Stomach (tissue), 9 donors: Measurements from ENCODE around the gene PHF21A. TPM values are rescaled to one million over a fixed set of nuclear protein-coding genes. Genes with fewer than 3 reads are reported as not detected.

Experiments used
- DNase-seq, 2 donors: peaks; one replicate each; pipeline versions ENCODE4 v3.0.0 to v3.0.0-alpha.2; 2013 to 2019
- H3K27ac ChIP-seq, 5 donors: fragments of 200-600 bp in 4 of 5; sonication (generic) in 4 of 5; one replicate each; pipeline ENCODE4 v1.5.1; 2013 to 2019; ENCODE audit warnings: mild to moderate bottlenecking in 1 of 5, moderate library complexity in 1 of 5
- H3K27me3 ChIP-seq, 3 donors: fragments of 200-600 bp; sonication (generic); one replicate each; pipeline ENCODE4 v1.5.1; 2017 to 2019; ENCODE audit warnings: mixed run types in 1 of 3
- H3K36me3 ChIP-seq, 4 donors: fragments of 200-600 bp; sonication (generic); 1 replicate in 3 of 4; 2 replicates in 1 of 4; pipeline ENCODE4 v1.5.1; 2016 to 2019
- H3K4me1 ChIP-seq, 4 donors: fragments of 200-600 bp; sonication (generic); one replicate each; pipeline ENCODE4 v1.5.1; 2016 to 2019
- H3K4me3 ChIP-seq, 4 donors: fragments of 200-600 bp; sonication (generic) in 3 of 4; one replicate each; pipeline ENCODE4 v1.5.1; 2016 to 2019; ENCODE audit warnings: mild to moderate bottlenecking in 1 of 4
- H3K9me3 ChIP-seq, 4 donors: fragments of 200-600 bp; sonication (generic); one replicate each; pipeline ENCODE4 v1.5.1; 2016 to 2019
- EP300 ChIP-seq: sonication (generic); formaldehyde crosslinking; IDR thresholded peaks from one replicate; pipeline ENCODE4 v1.6.1; 2017; ENCODE audit warnings: antibody characterized with exemption
- POLR2A ChIP-seq, 4 donors: fragments of 450-650 bp; IDR thresholded peaks; one replicate each; pipeline ENCODE4 v1.6.1; 2016; ENCODE audit warnings: antibody characterized with exemption in 4 of 4, control low read depth in 2 of 4, mild to moderate bottlenecking in 1 of 4, moderate library complexity in 1 of 4
- POLR2AphosphoS5 ChIP-seq, 3 donors: sonication (generic); formaldehyde crosslinking; IDR thresholded peaks; one replicate each; pipeline ENCODE4 v1.6.1; 2016; ENCODE audit warnings: antibody characterized with exemption in 3 of 3
- WGBS, 5 donors: extraction: QIAGEN DNeasy Blood & Tissue Kit in 3 of 5; methylation state at CpG; one replicate each; pipeline versions ENCODE4 v1.1.5 to v1.1.7; 2013 to 2018; 5-methylcytosine and 5-hydroxymethylcytosine counted together
- intact Hi-C: fragments of 100-400 bp; cut with DNase I; formaldehyde crosslinking; loops from one replicate; pipeline ENCODE4 v1.15.1; 2023; ENCODE audit warnings: low total_unique reads
- polyA plus RNA-seq, 3 donors: library from polyadenylated mRNA; stranded (reverse); fragments of 200-250 nt; gene quantifications; one replicate each; pipeline ENCODE4 v1.2.3, GENCODE V29; 2013
- total RNA-seq, 5 donors: library from RNA; depleted of rRNA; stranded (reverse); fragments of >200 nt; gene quantifications; one replicate each; pipeline versions ENCODE4 v1.1.0 to v1.2.3, GENCODE V29; 2014 to 2016
- TF ChIP-seq, protein P1 (sequence below), 7 experiments: fragments of 450-650 bp in 4 of 7; fragments of 200-600 bp in 3 of 7; sonication (generic) in 3 of 7; IDR thresholded peaks; one replicate each; pipeline ENCODE4 v1.5.1; 2016 to 2019; ENCODE audit warnings: antibody characterized with exemption in 7 of 7, control low read depth in 2 of 7, mild to moderate bottlenecking in 1 of 7
- donor health status: healthy with polysubstance abuse.
- donor health status: Bipolar disorder and iron deficiency.
- donor health status: healthy.

PHF21A gene
- total and polyA plus RNA-seq, 8 donors: 6.1 to 67.0 (median 18.6) TPM

DNA sequence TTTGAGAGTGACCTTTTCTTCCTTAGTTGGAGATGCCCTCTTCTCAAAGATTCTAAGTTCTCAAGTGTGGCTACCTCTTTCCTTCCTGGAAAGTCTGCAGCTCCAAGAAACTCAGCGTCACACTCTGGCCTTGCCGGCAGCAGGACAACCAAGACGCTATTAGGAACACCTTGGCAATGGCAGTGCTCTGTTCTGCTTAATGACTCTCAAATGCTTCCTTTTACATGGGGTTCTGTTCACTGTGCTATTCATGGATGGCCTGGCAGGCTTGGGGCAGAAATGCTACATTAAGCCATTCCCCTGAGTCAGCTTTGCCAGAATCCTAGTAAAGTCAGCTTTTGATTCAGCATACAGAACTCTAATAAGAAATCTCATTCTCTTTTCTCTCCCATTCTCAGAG, 172.9 kb downstream of the PHF21A start:
- no peak overlapping the region for H3K27ac ChIP-seq
- H3K4me1 ChIP-seq: peaks cover 0 to 7% (median 0%) of the 10 kb centered on the region in 4 donors
- 86 to 100% (median 96%) methylated on average over 3 of the region's 3 CpGs for WGBS, 5 donors
- no peaks in the 10 kb centered on the region for H3K27me3 ChIP-seq
- TF ChIP-seq, protein P1, sequence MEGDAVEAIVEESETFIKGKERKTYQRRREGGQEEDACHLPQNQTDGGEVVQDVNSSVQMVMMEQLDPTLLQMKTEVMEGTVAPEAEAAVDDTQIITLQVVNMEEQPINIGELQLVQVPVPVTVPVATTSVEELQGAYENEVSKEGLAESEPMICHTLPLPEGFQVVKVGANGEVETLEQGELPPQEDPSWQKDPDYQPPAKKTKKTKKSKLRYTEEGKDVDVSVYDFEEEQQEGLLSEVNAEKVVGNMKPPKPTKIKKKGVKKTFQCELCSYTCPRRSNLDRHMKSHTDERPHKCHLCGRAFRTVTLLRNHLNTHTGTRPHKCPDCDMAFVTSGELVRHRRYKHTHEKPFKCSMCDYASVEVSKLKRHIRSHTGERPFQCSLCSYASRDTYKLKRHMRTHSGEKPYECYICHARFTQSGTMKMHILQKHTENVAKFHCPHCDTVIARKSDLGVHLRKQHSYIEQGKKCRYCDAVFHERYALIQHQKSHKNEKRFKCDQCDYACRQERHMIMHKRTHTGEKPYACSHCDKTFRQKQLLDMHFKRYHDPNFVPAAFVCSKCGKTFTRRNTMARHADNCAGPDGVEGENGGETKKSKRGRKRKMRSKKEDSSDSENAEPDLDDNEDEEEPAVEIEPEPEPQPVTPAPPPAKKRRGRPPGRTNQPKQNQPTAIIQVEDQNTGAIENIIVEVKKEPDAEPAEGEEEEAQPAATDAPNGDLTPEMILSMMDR (IDR thresholded peaks at IDR 0.05): no peak
- TF ChIP-seq POLR2A (IDR thresholded peaks at IDR 0.05): no peak
- TF ChIP-seq EP300: no peak
- TF ChIP-seq POLR2AphosphoS5 (IDR thresholded peaks at IDR 0.05): no peak
- H3K9me3 ChIP-seq: no peaks in the 10 kb centered on the region
- intact Hi-C loops: no loop called here
- no peak overlapping the region for H3K4me3 ChIP-seq
- H3K36me3 ChIP-seq: peaks cover 56 to 98% (median 94%) of the 10 kb centered on the region in 4 donors
- peak in 1 of 2 donors; percentile 50 for DNase-seq

DNA sequence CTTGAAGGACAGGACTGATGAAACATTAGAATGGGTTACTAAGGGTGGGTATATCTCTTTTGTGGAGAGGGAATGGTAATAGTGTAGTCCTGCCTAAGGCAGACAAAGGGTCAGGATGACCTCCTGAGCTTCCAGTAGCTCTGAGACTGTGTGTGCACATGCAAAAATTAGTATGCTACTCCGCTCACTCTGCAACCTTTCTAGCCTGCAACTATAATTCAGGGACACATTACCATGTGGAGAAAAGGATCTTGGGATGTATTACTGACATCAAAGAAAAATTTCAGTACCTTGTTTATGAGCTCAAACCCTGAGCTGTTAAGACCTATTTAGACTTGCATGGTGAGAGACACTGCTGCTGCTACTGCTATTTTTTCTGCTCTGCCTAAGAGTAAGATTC, 173.4 kb downstream of the PHF21A start:
- 93 to 100% (median 98%) methylated on average over 1 of the region's 1 CpG for WGBS, 5 donors
- H3K36me3 ChIP-seq: peaks cover 59 to 98% (median 93%) of the 10 kb centered on the region in 4 donors
- intact Hi-C loops: no loop called here
- H3K27ac ChIP-seq: no peak overlapping the region
- no peak overlapping the region for H3K4me3 ChIP-seq
- no peaks in the 10 kb centered on the region for H3K9me3 ChIP-seq
- H3K27me3 ChIP-seq: no peaks in the 10 kb centered on the region
- TF ChIP-seq, protein P1 (IDR thresholded peaks at IDR 0.05): no peak
- TF ChIP-seq POLR2A (IDR thresholded peaks at IDR 0.05) (no peak), POLR2AphosphoS5 (IDR thresholded peaks at IDR 0.05) (no peak), EP300 (no peak)
- H3K4me1 ChIP-seq: peaks cover 0 to 7% (median 0%) of the 10 kb centered on the region in 4 donors
- no peak for DNase-seq

DNA sequence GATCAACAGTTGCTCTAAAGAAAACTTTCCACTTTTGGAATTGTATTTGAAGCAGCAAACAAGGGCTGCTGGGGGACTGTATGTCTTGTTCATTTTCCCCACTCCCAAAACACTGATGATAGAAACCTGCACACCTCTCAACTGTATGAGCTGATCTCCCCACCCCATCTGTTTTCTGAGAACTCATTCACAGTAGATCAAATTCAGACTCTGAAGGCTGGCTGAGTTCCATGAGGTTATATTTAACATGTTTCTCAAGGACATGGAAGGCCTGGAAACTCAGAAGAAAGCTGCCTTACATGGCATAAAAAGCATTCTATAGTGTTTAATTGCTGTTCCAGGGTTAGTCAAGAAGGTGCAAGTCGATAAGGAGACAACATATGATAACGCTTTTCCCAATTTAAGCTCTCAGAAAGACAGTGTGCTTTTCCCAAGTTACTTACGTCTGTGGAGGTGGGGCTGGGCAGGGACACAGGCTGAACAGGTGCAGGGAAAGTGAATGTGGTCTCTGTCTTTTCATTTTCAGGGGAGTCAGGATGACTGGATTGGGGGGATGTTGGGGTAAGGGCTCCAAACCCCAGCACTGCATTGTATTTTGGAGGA, 175.8 kb downstream of the PHF21A start:
- Histone ChIP-seq H3K36me3 (peaks cover 50 to 95% (median 86%) of the 10 kb centered on the region in 4 donors), H3K4me1 (peaks cover 0 to 7% (median 0%) of the 10 kb centered on the region in 4 donors), H3K27ac (peak overlapping the region in 1 of 5 donors; percentile 45), H3K4me3 (no peak overlapping the region), H3K27me3 (no peaks in the 10 kb centered on the region), H3K9me3 (no peaks in the 10 kb centered on the region)
- intact Hi-C loops: no loop called here
- 81 to 92% (median 84%) methylated on average over 3 of the region's 3 CpGs for WGBS, 5 donors
- DNase-seq: peak in 1 of 2 donors; percentile 63
- TF ChIP-seq EP300: no peak
- TF ChIP-seq POLR2A (IDR thresholded peaks at IDR 0.05): no peak
- TF ChIP-seq, protein P1 (IDR thresholded peaks at IDR 0.05): no peak
- no peak for TF ChIP-seq POLR2AphosphoS5 (IDR thresholded peaks at IDR 0.05)

DNA sequence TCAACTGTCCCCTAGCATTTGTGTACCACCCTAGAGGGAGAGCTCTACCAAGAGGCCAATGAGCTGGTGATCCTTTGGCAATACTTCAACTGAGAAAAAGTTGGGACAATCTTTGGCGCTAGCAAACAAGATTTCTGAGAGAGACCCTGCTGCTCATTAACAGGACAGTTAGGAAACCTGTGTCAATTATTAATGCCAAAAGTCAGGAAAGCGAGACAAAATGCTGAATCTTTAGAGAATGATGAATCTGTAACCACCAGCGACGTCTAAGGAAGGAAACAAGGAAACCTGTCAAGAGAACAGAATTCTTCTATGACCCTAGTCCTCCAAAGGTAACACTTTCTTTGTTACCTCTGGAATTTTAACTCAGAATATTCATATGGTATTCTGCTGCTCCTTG, 178.9 kb downstream of the PHF21A start:
- no peak overlapping the region for H3K4me3 ChIP-seq
- H3K27ac ChIP-seq: no peak overlapping the region
- TF ChIP-seq POLR2AphosphoS5 (IDR thresholded peaks at IDR 0.05): no peak
- no peak for TF ChIP-seq POLR2A (IDR thresholded peaks at IDR 0.05)
- TF ChIP-seq, protein P1 (IDR thresholded peaks at IDR 0.05): no peak
- TF ChIP-seq EP300: no peak
- H3K36me3 ChIP-seq: peaks cover 33 to 84% (median 71%) of the 10 kb centered on the region in 4 donors
- WGBS, 5 donors: 92 to 95% (median 93%) methylated on average over 4 of the region's 4 CpGs
- no peak for DNase-seq
- intact Hi-C loops: no loop called here
- H3K4me1 ChIP-seq: no peaks in the 10 kb centered on the region
- no peaks in the 10 kb centered on the region for H3K9me3 ChIP-seq
- no peaks in the 10 kb centered on the region for H3K27me3 ChIP-seq
